Astrocyte of the spinal cord (primary cell): ENCODE measurements around the gene SORBS2.

Source experiments
- DNase-seq: peaks from one replicate; pipeline ENCODE4 v3.0.0; 2011; ENCODE audit warnings: low read depth, low spot score
- H3K4me3 ChIP-seq: 2 replicates; pipeline ENCODE4 v1.5.1; 2011; ENCODE audit warnings: low read depth, mild to moderate bottlenecking, low read length, moderate library complexity
- in situ Hi-C: cut with HindIII; loops from 2 replicates; pipeline ENCODE4 v1.10.0; 2017; ENCODE audit warnings: low sequenced_read_pairs
- TF ChIP-seq, protein P1 (sequence below): IDR thresholded peaks from 2 replicates; pipeline ENCODE4 v1.5.1; 2012; ENCODE audit warnings: low read depth, mild to moderate bottlenecking, low read length, inconsistent platforms

SORBS2 gene

DNA sequence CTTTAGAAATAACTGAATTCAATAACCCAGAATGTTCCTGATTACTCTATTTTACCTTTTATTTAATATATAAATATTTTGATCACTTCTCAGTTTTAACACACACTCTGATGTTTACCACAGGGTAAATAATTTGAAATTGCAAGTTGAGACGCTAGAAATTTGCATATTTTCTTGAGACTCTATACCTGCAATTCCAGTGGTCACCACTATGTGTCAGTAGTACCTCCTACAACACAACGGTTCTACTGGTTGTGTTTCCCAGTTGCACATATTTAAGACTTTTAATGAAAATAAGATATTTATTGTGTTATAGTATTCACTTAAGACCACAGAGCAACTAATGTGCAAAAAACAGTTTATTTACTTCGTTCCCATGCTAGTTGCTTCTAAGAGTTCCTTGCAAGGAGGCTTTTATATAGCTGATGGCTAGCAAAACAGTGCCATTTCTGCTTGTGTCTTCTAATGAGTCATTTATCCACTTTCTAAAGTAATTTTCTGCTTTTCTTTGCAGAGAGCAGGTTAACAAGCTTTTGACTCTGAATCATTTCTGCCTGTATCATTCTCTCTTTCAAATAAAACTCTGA is 177.8 kb downstream of the SORBS2 start:
- no peak overlapping the region for H3K4me3 ChIP-seq
- in situ Hi-C loops, result no loop called here
- TF ChIP-seq, protein P1, sequence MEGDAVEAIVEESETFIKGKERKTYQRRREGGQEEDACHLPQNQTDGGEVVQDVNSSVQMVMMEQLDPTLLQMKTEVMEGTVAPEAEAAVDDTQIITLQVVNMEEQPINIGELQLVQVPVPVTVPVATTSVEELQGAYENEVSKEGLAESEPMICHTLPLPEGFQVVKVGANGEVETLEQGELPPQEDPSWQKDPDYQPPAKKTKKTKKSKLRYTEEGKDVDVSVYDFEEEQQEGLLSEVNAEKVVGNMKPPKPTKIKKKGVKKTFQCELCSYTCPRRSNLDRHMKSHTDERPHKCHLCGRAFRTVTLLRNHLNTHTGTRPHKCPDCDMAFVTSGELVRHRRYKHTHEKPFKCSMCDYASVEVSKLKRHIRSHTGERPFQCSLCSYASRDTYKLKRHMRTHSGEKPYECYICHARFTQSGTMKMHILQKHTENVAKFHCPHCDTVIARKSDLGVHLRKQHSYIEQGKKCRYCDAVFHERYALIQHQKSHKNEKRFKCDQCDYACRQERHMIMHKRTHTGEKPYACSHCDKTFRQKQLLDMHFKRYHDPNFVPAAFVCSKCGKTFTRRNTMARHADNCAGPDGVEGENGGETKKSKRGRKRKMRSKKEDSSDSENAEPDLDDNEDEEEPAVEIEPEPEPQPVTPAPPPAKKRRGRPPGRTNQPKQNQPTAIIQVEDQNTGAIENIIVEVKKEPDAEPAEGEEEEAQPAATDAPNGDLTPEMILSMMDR, result peak; percentile 32
- DNase-seq, result no peak

DNA sequence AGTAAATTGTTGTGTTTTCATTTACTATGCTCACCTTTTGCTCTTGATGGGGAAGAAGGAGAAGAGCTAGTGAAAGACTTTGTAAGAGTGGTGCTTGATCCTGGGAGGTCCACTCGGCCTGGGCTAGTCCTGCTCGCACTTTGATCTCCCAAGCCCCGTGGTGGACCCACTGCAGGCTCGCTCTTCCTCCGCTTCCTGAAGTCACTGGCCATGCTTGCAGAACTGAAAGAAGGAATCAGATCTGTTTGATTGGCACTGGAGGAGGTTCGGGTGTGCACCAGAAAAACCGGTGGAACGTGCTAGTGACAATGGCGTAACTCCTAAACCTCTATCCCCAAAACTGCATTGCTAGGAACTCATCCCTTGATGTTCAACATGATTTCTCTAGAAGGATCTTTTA is 185.2 kb downstream of the SORBS2 start:
- in situ Hi-C loops, result no loop called here
- DNase-seq, result no peak
- no peak overlapping the region for H3K4me3 ChIP-seq
- TF ChIP-seq, protein P1, result no peak

DNA sequence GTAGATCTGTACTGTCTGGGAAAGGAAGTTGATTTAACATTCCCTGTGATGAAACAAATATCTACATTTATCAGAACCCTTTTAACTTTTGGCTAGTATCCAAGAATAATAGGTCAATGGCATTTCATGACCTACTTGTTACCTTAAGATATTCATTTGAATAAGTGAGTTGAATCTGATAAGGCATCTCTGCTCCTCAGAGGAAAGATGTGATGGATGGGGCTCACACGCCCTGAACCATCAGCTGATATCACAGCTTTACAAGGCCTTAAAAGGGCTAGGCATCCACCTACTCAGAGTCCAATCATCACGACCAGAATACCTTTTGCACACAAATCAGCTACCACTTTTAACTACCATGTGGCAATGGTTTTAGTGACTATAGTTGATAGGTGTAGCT is 186.5 kb downstream of the SORBS2 start:
- TF ChIP-seq, protein P1, result no peak
- no peak overlapping the region for H3K4me3 ChIP-seq
- no peak for DNase-seq
- in situ Hi-C loops, result no loop called here

DNA sequence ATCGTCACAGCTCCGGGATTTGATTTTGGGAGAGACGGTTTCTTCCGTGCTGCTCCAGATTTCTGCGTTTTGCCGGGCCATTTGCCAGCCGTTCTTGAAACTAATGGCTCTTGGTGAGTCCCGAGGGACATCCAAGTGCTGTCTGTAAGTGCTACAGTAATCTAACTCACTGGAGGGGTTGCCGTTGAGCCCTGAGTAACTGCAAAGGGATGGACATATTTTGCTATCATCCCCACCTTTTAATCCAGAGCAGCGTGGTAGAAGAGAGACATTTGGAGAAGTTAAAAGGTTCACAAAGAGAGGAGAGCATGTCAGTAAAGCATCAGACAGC is 187.8 kb downstream of the SORBS2 start:
- H3K4me3 ChIP-seq, result no peak overlapping the region
- TF ChIP-seq, protein P1, result no peak
- in situ Hi-C loops, result no loop called here
- DNase-seq, result no peak

DNA sequence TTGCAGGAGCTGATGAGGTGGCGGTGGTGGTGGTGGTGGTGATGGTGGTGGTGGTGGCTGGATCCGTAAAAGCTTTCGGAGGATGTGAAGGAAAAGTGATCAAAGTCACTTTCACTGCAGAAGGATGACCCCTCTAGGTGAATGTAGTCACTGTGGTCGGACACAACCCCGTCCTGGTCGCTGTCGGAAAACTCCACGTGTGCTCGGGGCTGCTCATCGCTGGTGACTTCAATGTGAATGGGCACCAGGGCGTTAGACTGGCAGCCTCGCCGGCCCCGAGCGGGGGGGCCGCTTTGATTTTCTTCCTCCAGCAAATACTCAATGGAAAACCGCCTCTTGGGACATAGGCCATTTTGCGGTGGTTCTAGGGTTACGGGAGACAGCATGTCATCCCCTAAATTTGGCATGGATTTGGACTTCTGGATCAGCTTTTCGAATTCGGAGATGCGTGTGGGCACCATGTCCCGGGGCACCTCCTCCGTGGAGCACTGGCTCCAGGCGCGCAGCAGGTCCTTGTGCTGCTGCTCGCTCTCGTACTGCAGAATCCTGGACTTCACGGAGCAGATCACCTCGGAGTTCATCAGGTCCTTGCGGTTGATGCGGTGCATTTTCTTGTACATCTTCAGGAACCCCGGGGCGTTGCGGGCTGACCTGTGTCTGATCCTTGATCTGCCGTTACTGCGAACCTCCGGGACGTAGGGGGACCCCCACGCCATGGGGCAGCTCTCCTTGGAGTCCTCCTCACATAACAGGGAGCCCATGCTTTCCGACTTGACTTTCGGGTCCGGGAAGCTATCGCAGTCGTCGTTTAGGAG is 188.3 kb downstream of the SORBS2 start:
- in situ Hi-C loops, result no loop called here
- DNase-seq, result no peak
- no peak overlapping the region for H3K4me3 ChIP-seq
- TF ChIP-seq, protein P1, result no peak

DNA sequence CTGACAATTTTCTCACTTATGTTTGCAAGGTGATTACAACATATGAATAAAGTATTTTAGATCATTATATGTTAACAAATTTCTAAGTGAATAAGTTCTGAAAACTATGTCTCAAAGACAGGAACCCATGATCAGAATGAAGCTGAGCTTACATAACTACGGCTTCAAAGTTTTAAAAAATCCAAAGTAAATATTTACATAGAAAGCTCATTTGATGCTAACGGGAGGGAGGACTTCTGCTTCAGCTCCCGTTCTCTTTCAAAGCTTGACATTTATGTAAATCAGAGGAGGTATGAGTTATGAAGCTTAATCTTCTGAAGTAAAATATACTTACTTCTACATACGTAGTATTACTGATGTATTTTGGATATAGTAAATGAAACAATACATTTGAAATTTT is 203.8 kb downstream of the SORBS2 start:
- in situ Hi-C loops, result no loop called here
- TF ChIP-seq, protein P1, result no peak
- no peak overlapping the region for H3K4me3 ChIP-seq
- no peak for DNase-seq
